Stimulated activated CD4-positive, alpha-beta T cell treated with anti-CD3 and anti-CD28 coated beads, Interleukin-4, amount 100 ng/mL, for 1 hour (primary cell): ENCODE results near the gene FAM3D.
"Not testable (repeated sequence)": the region's sequence is repeated elsewhere in the genome, so short reads cannot be mapped to it uniquely, and the experiment has no call there.

ENCODE experiments used
- DNase-seq: peaks from one replicate; pipeline ENCODE4 v3.0.0-alpha.2; 2020

Gene FAM3D

GRCh38 chr3:58666683-58667082 is at the start of gene FAM3D:
Gene FAM3D, minus strand, starts transcription at chr3:58666774. Its CDS starts 11,211 bp downstream, at chr3:58655563.
- no peak for DNase-seq

GRCh38 chr3:58713715-58714401 is 47.3 kb upstream of the FAM3D start:
- no peak for DNase-seq

- DNase-seq: no peak
Measured at GRCh38 chr3:58711871-58712270, 45.3 kb upstream of the FAM3D start.

DNA sequence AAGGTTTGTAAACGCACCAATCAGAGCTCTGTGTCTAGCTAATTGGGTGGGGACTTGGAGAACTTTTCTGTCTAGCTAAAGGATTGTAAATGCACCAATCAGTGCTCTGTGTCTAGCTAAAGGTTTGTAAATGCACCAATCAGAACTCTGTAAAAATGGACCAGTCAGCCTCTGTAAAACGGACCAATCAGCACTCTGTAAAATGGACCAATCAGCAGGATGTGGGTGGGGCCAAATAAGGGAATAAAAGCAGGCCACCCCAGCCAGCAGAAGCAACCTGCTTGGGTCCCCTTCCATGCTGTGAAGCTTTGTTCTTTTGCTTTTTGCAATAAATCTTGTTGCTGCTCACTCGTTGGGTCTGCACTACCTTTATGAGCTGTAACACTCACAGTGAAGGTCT is 42.4 kb upstream of the FAM3D start:
- DNase-seq: not testable (repeated sequence)

DNA sequence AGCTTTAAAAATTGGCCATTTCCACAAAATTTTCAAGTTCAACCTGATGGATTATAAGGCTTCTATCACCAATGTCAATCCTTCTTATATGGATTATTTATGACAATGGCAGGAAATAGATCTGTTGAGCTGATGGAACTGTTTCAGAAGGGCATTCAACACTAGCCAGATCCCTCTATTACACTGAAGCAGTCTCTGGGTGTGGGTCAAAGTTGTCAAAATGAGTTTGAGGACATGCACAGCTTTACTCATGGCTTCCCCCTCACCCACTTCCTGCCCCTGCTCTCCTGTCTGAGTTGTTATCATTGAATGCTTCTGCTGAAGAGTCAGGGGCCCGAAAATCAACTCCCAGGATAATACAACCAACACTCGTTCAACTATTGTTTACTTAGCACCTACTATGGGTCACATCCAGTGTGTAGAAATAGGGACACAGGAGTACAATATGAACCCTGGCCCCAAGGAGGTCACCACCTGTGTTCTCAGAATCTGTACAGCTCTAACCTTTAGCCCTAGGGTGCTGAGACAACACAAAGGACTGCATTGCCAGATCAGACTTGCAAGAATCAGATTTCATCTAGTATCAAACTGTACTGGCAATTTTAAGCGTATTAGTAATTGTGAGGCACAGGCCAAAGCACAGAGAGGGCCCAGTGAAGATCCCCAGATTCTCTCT is 41.7 kb upstream of the FAM3D start:
- DNase-seq: no peak

DNA sequence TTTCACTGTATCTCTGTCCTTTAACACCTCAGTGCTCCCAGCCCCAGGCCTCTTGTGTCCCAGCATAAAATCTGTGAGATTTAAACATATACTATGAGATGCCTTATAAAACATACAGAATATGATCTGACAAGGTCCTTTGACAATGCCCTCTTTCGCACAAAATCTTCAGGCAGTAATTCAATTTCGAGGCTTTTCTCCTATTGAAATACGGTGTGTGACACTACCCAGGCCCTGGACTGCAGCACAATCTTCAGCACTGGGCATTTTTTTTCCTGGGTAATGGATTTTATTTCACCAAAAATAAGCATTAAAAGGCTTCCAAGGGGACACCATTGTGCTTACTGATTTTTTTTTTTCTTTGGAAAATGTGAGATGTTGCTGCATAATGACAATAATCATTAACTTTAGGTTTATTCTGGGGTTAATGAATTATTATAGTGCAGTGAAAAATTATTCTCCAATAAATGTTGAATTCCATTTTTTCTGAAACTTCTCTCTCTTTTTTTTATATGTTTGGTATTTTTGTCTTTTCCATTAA is 40.9 kb upstream of the FAM3D start:
- no peak for DNase-seq

DNA sequence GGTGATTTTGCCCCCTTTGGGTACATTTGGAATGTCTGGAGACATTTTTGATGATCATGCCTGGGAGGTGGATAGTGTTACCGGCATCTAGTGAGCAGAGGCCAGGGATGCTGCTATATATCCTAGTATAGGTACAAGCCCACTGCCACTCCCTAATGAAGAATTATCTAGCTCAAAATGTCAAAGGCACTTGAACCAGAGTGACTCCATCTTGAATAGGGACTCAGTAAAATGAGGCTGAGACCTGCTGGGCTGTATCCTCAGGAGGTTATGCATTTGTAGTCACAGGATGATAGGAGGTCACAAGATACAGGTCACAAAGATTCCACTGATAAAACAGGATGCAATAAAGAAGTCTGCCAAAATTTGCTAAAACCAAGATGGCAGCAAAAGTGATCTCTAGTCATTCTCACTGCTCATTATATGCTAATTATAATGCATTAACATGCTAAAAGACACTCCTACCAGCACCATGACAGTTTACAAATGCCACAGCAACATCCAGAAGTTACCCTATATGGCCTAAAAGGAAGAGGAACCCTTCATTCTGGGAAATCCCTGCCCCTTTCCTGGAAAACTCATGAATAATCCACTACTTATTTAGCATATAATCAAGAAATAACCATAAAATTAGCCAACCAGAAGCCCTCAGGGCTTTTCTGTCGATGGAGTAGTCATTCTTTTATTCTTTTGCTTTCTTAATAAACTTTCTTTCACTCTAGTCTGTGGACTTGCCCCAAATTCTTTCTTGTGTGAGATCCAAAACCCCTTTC is 40.0 kb upstream of the FAM3D start:
- DNase-seq: no peak

DNA sequence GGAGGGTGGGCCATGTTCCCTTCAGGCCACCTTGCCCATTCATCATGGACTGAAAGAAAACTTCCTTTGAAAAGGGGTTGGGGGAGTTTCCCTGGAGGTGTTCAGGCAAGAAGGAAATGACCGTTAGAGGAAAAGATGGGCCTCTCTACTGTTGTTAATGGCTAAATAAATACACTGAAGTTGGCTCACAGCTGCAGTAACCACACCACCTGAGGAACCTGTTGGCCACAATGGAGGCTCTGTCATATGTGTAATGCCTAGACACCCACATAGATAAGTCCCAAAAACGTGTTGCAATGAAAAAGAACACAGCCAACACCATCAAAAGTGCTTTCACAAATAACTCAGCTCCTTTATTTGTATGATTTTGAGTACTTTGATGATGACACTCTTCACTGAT is 38.2 kb upstream of the FAM3D start:
- DNase-seq: no peak

- not testable (repeated sequence) for DNase-seq
Measured at GRCh38 chr3:58704304-58704703, 37.7 kb upstream of the FAM3D start.

DNA sequence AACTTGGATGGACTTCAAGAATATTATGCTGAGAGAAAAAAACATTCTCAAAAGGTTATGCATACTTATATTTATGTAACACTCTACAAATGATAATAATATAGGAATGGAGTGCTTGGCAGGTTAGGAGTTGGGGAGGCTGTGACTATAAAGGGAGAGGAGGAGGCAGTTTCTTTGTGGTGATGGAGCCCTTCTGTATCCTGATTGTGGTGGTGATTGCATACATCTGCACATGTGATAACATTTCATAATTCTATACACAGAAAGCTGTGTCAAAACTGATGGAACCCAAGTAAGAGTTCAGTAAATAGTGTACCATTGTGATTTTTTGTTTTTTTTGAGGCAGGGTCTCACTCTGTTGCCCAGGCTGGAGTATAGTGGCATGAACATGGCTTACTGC is 31.7 kb upstream of the FAM3D start:
- DNase-seq: no peak

DNA sequence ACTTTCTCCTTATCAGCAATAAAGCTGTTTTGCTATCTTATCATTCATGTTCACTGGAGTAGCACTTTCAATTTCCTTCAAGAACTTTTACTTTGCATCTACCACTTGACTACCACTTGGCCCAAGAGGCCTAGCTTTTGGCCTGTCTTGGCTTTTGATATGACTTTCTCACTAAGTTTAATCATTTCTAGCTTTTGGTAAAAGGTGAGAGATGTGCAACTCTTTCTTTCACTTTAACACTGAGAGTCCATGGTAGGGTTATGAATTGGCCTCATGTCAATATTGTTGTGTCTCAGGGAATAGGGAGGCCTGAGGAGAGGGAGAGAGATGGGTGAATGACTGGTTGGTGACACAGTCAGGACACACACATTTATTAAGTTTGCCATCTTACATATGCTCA is 31.0 kb upstream of the FAM3D start:
- DNase-seq: no peak

GRCh38 chr3:58696813-58697212 is 30.2 kb upstream of the FAM3D start:
- not testable (repeated sequence) for DNase-seq

GRCh38 chr3:58696093-58696492 is 29.5 kb upstream of the FAM3D start:
- no peak for DNase-seq

GRCh38 chr3:58695284-58695683 is 28.7 kb upstream of the FAM3D start:
- DNase-seq: not testable (repeated sequence)

DNA sequence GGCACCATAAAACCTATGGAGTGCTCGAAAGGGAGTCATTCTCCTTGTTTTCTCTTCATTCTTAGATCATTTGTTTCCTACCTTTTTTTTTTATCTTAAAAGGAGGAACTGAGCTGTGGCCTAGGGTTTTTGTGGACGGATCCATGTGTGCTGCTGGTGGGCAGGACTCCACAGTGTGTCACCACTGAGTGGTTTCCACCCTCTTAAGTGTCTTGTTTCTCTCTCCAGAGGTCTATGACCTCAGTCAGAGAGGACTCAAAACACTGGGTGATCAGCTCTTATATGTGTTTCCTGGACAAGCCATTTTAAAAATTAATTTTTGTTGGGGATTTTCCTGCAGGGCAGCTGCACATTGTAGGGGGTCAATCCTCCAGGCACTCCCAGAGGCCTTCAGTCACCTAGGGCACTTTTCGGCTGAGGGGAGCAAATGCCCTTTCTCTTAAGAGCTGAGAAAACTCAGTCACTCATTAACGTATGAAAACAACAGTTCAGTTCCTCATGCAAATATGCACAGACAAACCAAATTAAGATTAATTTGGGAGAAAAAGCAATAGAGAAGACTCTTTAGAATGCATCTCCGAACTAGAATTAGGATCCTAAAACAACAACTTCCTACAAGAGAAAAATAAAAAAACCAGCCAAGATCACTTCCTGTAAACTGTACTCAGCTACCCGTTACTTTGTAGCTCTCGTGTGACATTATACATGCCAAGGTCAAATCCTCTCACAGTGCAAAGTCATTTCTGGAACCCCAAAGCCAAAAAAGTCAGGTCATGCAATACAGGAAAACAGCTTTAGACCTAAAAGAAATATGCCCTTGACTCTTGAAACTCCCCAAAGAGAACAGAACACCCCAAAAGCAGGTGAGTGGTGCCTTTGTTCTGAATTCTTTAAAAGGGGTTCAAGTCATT is 27.6 kb upstream of the FAM3D start:
- no peak for DNase-seq

DNA sequence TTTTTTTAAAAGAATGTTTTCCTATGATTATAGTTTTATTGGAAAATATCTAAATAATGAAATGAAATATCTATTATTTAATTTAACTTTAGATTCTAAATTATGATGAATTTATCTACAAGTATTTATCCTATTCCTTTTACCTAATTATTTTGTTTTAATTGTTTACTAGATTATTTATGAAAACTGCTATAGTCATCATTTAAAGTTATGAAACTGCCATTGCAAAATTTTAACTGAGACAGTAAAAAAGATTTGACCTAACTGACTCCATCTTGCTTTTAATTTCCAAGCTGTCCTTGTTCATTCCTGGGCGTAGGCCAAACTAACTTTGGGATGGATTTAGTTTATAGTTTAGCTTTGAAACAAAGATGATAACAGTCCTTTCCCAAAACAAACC is 25.9 kb upstream of the FAM3D start:
- DNase-seq: no peak

DNA sequence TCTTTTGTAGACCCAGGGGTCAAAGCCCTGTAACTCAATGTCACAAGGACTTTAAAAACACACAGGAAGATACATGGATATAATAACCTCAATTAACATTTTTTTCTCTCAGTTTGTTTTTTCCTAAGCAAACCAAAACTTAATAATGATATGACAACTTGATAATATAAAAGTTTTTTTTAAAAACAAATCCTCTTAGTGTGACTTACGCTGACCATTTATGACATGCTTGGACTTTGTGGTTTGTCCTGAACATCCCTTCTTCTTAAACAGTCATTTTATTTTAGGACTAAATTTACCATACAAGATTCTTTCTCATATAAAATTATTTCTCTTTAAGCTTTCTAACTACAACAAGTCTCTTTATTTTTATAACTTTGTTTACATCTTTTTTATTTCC is 25.4 kb upstream of the FAM3D start:
- no peak for DNase-seq

- no peak for DNase-seq
Measured at GRCh38 chr3:58690490-58690889, 23.9 kb upstream of the FAM3D start.

GRCh38 chr3:58688574-58688973 is 22.0 kb upstream of the FAM3D start:
- DNase-seq: no peak

GRCh38 chr3:58686847-58687246 is 20.3 kb upstream of the FAM3D start:
- DNase-seq: no peak

DNA sequence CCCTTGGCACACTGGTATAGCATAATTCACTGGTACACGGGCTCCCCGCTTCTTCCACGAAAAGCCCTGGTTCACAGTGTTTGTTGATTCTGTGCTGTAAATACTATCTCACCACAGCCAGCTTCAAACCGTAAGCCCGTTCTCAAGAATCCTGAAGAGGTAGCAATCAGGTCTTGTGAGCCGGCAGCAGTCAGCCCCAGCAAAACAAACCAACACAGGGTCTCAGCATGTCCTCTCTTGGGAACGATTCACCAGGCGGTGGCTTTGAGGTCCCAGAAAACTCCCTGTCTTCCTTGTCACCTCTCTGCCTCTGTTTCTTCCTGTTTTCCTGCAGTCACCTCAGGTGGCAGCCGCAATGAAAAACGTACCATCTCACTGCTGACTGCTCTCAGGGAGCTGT is 19.1 kb upstream of the FAM3D start:
- no peak for DNase-seq

- no peak for DNase-seq
Measured at GRCh38 chr3:58683466-58683865, 16.9 kb upstream of the FAM3D start.
